Measurements from ENCODE around the gene PAM16.

Gene PAM16

DNA sequence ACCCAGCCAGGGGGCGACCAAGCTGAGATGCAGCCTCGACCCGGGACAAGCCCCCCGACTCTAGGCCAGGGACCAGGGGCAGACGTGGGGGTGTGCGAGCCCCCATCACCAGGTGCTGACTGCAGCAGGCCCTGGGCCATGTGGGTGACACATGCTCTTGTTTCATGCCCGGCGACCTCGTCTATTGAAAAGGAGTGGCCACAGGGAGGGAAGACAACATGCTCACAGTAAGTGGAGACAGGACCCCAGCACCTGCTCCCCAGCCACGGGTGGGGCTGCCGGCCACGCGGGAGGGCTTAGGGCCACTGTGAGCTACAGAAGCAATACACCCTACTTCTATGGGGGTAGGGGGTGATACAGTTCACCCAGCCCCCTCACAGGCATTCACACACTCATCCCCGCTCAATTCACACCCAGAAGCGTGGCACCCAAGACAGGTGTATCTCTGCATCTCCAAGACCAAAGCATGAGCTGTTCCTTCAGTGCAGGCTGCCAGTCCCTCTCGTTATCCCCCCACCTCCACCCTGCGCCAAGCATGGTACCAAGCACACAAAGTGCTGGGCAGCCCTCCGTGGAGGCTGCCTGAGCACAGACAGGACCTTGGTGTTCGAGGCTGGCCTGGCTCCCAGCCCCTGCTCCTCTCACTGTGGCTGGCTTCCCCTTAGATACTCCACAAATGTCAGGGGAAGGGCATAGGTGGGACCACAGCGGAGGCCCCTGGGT, 34.1 kb upstream of the PAM16 start:
- H3K36me3 Mint-ChIP-seq (ENCODE audit: low read depth) = peaks cover 6% of the 10 kb centered on the region

DNA sequence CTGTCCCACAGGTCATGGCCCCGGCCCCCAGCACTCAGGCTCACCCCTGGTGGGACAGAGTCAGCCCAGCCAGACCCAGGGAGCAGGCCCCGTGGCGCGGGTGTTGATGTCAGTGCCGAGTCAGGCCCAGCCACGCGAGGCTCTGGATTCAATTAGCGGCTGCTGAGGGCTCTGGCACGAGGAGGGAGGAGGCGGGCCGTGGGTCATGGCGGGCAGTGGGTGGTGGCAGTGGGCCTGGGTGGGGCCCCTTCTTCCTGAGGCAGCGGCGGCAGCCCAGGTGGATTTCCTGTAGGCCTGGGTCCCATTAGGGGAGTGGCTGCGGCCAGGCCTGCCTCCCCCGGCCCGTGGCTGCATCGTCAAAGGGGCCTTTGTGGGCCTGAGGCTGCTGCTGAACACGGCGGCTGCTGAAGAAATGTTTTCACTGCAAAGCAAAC, 33.4 kb upstream of the PAM16 start:
- Mint-ChIP-seq H3K27me3 (ENCODE audit: low read depth) (no peaks in the 10 kb centered on the region), H3K4me3 (no peak overlapping the region), H3K4me1 (peaks cover 29% of the 10 kb centered on the region), H3K9me3 (no peaks in the 10 kb centered on the region), H3K27ac (peak overlapping the region in 2 of 3 experiments; percentile 60 to 73), H3K36me3 (ENCODE audit: low read depth) (peaks cover 6% of the 10 kb centered on the region)
- TF ChIP-seq, protein P1, sequence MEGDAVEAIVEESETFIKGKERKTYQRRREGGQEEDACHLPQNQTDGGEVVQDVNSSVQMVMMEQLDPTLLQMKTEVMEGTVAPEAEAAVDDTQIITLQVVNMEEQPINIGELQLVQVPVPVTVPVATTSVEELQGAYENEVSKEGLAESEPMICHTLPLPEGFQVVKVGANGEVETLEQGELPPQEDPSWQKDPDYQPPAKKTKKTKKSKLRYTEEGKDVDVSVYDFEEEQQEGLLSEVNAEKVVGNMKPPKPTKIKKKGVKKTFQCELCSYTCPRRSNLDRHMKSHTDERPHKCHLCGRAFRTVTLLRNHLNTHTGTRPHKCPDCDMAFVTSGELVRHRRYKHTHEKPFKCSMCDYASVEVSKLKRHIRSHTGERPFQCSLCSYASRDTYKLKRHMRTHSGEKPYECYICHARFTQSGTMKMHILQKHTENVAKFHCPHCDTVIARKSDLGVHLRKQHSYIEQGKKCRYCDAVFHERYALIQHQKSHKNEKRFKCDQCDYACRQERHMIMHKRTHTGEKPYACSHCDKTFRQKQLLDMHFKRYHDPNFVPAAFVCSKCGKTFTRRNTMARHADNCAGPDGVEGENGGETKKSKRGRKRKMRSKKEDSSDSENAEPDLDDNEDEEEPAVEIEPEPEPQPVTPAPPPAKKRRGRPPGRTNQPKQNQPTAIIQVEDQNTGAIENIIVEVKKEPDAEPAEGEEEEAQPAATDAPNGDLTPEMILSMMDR (IDR thresholded peaks at IDR 0.05; ENCODE audit: unreplicated experiment in 3 of 3) = no peak

More for the DNA sequence above, 34.1 kb upstream of the PAM16 start:
- H3K4me1 Mint-ChIP-seq = peaks cover 33% of the 10 kb centered on the region
- no peaks in the 10 kb centered on the region for H3K27me3 Mint-ChIP-seq (ENCODE audit: low read depth)
- TF ChIP-seq, protein P1 (IDR thresholded peaks at IDR 0.05; ENCODE audit: unreplicated experiment in 3 of 3) = no peak
- H3K9me3 Mint-ChIP-seq = no peaks in the 10 kb centered on the region
- no peak overlapping the region for H3K4me3 Mint-ChIP-seq
- H3K27ac Mint-ChIP-seq = peak overlapping the region; percentile 60 to 73 (median 67)

DNA sequence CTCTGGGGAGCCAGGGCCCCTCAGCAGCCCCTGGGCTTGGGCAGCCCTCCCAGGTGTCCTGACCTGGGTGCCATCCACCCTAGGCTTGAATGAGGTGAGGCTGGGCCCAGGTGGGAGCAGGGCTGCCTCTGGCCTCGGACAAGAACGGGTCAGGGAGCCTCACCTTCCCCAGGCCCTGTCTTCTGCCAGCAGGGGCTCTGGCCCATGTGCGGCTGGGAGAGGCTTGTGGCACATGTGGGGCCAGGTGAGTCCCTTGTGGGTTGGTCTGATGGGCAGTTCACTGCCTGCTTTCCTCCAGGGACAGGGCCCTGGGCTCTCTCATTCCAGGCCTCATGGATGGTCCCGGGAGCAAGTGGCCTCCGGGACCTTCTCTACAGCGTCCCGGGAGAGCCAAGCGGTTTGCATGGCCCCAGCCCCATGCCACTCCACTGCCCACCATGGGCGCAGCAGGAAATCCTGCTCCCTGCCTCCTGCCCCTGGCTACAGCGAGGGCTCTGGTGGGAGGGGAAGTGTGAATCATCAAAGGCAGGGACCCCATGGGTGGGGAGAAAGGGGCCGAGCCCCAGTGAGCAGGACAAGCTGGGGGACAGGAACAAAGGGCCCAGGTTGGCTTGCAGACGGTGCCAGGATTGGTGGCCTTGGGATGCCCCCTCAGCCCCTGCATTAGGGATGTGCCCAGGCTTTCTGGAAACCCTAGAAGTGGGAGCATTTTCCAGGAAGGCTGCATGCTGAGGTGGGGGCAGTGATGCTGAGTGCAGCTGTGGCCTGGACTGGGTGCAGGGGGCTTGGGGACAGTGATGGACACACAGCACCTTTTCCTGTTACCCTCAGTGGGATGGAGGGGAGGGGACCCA, 32.7 kb upstream of the PAM16 start:
- peaks cover 6% of the 10 kb centered on the region for H3K36me3 Mint-ChIP-seq (ENCODE audit: low read depth)
- peaks cover 27% of the 10 kb centered on the region for H3K4me1 Mint-ChIP-seq
- no peak overlapping the region for H3K4me3 Mint-ChIP-seq
- H3K27me3 Mint-ChIP-seq (ENCODE audit: low read depth) = no peaks in the 10 kb centered on the region
- H3K27ac Mint-ChIP-seq = peak overlapping the region; percentile 28 to 91 (median 76)
- H3K9me3 Mint-ChIP-seq = no peaks in the 10 kb centered on the region
- TF ChIP-seq, protein P1 (IDR thresholded peaks at IDR 0.05; ENCODE audit: unreplicated experiment in 3 of 3) = no peak

DNA sequence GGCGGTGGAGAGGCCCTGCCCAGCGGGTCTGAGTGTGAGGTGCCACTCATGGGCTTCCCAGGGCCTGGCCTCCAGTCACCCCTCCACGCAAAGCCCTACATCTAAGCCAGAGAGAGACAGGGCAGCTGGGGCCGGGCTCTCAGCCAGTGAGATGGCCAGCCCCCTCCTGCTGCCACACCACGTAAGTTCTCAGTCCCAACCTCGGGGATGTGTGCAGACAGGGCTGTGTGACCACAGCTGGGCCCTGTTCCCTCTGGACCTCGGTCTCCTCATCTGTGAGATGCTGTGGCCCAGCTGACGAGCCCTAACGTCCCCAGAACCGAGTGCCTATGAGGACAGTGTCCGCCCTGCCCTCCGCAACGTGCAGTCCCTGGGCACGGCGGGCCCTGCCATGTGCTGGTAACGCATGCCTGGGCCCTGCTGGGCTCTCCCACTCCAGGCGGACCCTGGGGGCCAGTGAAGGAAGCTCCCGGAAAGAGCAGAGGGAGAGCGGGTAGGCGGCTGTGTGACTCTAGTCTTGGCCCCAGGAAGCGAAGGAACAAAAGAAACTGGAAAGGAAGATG, 31.8 kb upstream of the PAM16 start:
- Mint-ChIP-seq H3K9me3 (no peaks in the 10 kb centered on the region), H3K4me3 (no peak overlapping the region), H3K36me3 (ENCODE audit: low read depth) (peaks cover 6% of the 10 kb centered on the region), H3K27ac (peak overlapping the region; percentile 28 to 91 (median 76)), H3K27me3 (ENCODE audit: low read depth) (peaks cover 2% of the 10 kb centered on the region), H3K4me1 (peaks cover 30% of the 10 kb centered on the region)
- TF ChIP-seq, protein P1 (IDR thresholded peaks at IDR 0.05; ENCODE audit: unreplicated experiment in 3 of 3) = no peak

DNA sequence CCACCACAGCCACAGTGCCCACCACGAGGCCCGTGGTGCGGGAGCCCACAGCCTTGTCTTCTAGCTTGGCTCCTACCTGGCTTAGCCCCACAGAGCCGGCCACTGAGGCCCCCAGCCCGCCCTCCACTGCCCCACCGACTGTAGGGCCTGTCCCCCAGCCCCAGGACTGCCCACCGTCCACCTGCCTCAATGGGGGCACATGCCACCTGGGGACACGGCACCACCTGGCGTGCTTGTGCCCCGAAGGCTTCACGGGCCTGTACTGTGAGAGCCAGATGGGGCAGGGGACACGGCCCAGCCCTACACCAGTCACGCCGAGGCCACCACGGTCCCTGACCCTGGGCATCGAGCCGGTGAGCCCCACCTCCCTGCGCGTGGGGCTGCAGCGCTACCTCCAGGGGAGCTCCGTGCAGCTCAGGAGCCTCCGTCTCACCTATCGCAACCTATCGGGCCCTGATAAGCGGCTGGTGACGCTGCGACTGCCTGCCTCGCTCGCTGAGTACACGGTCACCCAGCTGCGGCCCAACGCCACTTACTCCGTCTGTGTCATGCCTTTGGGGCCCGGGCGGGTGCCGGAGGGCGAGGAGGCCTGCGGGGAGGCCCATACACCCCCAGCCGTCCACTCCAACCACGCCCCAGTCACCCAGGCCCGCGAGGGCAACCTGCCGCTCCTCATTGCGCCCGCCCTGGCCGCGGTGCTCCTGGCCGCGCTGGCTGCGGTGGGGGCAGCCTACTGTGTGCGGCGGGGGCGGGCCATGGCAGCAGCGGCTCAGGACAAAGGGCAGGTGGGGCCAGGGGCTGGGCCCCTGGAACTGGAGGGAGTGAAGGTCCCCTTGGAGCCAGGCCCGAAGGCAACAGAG, 31.0 kb upstream of the PAM16 start:
- no peaks in the 10 kb centered on the region for H3K9me3 Mint-ChIP-seq
- H3K4me1 Mint-ChIP-seq = peaks cover 37% of the 10 kb centered on the region
- H3K27ac Mint-ChIP-seq = no peak overlapping the region
- TF ChIP-seq, protein P1 (IDR thresholded peaks at IDR 0.05; ENCODE audit: unreplicated experiment in 3 of 3) = no peak
- no peak overlapping the region for H3K4me3 Mint-ChIP-seq
- peaks cover 3% of the 10 kb centered on the region for H3K27me3 Mint-ChIP-seq (ENCODE audit: low read depth)
- peaks cover 6% of the 10 kb centered on the region for H3K36me3 Mint-ChIP-seq (ENCODE audit: low read depth)
